NCI-H446 (cell line): ENCODE results near the gene RGCC.
"Not testable (repeated sequence)": the region's sequence is repeated elsewhere in the genome, so short reads cannot be mapped to it uniquely, and the experiment has no call there.

ENCODE experiments used
- DNase-seq, 2 experiments: peaks; one replicate each; lab custom pipeline; 2025; lab: John Stamatoyannopoulos, UW

Gene RGCC, protein sequence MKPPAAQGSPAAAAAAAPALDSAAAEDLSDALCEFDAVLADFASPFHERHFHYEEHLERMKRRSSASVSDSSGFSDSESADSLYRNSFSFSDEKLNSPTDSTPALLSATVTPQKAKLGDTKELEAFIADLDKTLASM

GRCh38 chr13:41456768-41457588 lies at the start of gene RGCC:
RGCC (plus strand) TSS chr13:41457550; CDS start chr13:41457708, 158 bp downstream.
- peak; percentile 7 to 43 for DNase-seq

DNA sequence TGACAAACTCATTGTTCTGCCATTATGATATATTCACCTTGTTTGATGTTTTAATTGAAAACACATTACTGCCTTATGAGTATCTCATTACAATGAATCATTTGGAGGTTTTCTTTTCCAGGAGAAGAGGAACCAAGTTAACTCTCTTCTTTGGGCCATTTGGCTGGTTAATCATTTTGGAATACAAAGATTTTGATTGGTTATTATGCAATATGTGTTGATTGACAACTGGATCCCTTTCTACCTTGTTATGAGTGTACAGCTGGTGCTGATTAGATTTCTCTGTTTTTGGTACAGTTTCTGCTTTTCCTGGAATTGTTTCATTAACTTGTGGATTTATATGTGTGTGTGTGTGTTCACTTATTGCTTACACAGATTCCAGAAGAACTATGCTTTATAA lies 49.2 kb upstream of the RGCC start:
- no peak for DNase-seq

GRCh38 chr13:41408746-41409145 lies 48.6 kb upstream of the RGCC start:
- no peak for DNase-seq

- no peak for DNase-seq
Measured at GRCh38 chr13:41409611-41410010, 47.7 kb upstream of the RGCC start.

GRCh38 chr13:41411060-41411459 lies 46.3 kb upstream of the RGCC start:
- DNase-seq = no peak

- no peak for DNase-seq
Measured at GRCh38 chr13:41411522-41411921, 45.8 kb upstream of the RGCC start.

DNA sequence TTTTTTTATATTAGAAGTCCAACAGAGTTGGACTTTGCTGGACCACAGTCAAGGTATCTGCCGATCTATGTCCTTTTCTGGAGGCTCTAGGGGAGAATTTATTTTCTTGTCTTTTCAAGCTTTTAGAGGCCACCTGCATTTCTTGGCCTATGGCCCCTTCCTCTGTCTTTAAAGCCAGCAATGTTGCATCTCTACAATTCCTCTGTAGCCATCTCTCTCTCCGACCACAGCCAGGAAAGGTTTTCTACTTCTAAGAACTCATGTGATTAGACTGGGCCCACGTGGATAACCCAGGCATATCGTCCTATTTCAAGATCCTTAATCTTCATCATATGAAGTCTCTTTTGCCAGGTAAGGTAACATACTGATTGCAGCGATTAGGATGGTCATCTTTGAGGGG lies 43.5 kb upstream of the RGCC start:
- DNase-seq = no peak

DNA sequence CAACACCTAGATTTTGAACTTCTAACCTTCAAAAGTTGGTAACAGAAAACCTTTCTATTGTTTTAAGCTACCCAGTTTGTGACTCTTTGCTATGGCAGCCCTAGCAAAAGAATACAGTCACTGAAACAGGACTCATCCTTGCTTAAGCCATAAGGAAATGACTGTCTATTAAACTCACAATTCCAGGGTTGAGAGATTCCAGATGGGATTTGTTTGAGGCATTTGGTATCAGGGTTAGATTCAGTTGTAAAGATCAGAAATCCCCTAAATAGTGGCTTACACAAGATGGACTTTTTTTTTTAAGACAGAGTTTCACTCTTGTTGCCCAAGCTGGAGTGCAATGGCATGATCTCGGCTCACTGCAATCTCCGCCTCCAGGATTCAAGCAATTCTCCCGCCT lies 41.1 kb upstream of the RGCC start:
- DNase-seq = no peak

DNA sequence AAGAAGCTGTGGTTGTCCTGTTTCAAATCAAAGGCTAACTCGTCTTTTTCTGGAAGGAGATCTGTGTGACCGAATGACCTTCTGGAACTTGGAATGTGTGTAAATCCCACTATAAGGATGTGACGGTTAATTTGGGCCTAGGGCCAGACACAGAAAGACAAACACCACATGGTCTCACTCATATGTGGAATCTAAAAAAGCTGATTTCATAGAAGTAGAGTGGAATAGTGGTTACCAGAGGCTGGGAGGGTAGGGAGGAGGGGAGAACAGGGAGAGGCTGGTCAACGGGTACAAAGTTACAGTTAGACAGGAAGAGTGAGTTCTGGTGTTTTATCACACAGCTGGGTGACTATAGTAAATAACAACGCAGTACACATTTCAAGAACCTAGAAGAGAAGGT lies 39.3 kb upstream of the RGCC start:
- no peak for DNase-seq

DNA sequence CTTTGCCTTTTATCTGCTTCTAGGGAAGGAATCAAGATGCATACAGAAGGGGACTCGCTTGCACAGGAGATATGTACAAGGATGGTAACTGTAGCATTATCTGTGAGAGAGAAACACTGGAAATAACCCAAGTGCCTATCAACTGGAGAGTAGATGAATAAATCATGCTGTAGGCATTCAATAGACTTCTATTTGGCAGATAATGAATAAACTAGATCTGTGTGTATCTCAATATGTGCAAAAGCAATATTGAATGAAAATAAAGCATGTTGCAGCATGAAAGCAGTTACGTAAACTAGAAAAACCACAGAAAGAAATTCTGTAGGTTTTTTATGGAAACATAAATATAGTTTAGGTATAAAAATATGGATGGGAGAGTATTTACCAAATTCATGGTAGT lies 38.6 kb upstream of the RGCC start:
- no peak for DNase-seq

DNA sequence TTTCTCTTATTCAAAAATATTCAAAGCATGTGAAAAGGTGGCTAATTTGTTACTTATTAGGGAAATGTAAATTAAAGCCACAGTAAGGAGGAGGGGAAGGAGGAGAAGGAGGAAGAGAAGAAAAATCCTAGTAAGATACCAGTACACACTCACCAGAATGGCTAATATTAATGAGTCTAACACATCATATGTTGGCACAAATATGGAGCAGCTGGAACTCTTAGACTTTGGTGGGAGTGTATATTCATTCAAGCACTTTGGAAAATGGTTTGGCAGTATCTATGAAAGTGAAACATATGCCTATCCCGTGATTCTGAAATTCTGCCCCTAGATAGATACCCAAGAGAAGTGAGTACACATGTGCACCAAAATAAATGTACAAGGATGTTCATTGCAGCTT lies 38.1 kb upstream of the RGCC start:
- peak in 1 of 2 experiments; percentile 41 for DNase-seq

DNA sequence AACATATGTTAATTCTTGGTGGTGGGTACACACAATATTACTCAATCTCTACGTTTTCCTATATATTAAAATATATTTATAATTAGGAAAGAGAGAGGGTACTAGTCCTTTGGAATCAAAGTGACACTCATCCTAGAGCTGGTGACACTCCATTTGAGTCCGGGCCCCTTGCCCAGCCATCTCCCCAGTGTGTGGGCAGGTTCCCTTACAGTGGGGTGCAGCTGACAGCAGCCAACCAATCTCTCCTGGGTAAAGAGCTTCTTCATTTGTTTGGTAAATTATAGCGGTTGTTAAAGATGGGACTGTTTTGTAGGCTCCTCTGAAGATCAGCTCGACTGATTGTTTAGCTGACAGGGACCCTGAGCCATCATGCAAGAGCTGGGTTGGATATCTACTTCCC lies 37.2 kb upstream of the RGCC start:
- DNase-seq = no peak

DNA sequence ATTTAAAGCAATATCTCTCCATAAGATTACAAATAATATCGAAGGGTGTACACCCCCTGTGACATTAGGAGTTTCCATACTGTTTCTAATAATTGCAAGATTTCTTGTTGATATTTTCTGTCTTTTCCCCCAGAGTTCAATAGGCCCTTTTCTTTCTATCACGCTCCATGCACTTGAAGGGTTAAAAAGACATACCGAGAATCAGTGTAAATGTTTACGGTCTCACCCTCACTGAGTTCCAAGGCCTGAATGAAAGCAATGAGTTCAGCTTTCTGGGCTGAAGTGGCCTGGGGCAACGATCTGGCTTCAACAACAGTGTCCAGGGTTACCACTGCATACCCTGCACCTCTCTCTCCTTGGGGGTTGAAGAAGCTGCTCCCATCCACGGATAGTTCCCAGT lies 36.0 kb upstream of the RGCC start:
- DNase-seq = not testable (repeated sequence)

GRCh38 chr13:41421983-41422382 lies 35.4 kb upstream of the RGCC start:
- DNase-seq = not testable (repeated sequence)

DNA sequence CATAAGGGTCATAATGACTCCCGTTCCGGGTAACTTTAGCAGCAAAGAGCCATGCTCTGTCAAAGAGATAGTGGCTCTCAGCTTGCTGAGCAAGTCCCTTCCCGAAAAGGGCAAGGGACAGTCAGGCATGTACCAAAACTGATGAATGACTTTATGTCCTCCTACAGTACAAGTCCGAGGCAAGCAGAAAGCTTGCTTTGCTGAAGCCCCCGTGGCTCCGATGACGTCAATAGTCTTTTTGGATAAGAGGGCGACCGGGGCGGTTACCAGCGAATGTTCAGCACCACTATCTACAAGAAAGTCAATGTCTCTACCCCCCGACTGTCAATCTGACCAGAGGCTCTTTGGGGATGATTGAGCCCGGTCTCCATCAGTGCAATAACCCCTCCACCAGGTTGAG lies 34.1 kb upstream of the RGCC start:
- DNase-seq = not testable (repeated sequence)

DNA sequence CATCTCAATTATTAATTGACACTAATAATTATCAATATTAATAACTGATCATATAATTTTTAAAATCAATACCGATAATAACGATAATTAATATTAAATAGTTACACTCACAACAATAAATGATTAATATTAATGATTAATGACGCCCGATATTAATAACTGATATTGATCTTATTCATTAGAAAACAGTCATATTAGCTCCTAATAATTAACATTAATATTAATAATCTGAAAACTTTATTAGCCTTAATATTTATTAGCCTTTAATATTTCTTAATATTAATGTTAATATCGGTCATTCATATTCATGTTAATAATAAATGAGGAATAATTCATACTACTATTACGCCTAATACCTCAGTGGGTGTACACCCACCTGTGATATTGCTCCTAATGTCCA lies 32.7 kb upstream of the RGCC start:
- DNase-seq = not testable (repeated sequence)

DNA sequence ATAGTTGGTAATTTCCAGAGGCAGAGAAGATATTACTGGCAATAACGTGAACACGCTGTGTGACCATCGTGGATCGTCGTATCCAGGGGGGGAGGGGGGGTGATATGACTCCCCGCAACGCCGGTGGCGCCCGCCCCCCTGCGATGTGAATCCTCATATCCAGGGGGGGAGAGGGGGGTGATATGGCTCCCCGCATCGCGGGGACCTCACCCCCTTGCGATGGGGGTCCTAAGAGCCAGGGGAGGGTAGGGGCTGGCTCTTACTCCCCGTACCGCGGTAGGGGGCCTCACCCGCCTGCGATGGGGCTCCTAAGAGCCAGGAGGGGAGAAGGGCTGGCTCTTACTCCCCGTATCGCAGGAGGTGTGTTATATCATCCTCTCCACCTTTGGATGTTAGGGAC lies 31.3 kb upstream of the RGCC start:
- no peak for DNase-seq

DNA sequence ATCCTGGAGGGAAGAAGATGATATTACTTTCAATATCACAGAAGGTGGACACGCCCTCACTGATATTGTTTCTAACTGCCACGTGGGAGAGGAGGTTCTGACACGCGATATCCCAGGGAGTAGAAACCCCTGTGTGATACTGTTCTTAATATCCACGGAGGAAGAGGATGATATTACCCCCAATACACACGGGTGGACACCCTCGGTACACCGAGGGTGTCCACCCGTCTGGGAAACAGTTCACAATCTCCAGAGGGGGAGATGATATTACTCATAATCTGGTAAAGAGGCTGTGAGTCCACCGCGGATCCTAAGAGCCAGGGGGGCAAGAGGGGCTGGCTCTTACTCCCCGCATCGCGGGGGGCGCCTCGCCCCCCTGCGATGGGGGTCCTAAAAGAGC lies 29.7 kb upstream of the RGCC start:
- no peak for DNase-seq

DNA sequence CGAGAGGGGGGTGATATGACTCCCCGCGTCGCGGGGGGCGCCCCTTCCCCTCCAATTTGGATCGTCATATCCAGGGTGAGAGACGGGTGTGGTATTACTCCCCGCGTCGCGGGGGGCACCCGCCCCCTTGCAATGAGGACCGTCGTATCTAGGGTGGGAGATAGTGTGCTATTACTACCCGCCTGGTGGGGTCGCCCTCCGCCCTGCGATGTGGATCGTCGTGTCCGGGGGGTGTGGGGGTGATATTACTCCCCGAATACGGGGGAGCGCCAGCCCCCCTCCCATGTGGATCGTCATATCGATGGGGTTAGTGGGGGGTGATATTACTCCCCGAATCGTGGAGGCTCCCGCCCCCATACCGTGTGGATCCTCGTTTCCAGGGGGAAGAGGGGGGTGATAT lies 29.2 kb upstream of the RGCC start:
- DNase-seq = no peak

GRCh38 chr13:41434030-41434429 lies 23.3 kb upstream of the RGCC start:
- not testable (repeated sequence) for DNase-seq

GRCh38 chr13:41434831-41435520 lies 22.4 kb upstream of the RGCC start:
- no peak for DNase-seq

DNA sequence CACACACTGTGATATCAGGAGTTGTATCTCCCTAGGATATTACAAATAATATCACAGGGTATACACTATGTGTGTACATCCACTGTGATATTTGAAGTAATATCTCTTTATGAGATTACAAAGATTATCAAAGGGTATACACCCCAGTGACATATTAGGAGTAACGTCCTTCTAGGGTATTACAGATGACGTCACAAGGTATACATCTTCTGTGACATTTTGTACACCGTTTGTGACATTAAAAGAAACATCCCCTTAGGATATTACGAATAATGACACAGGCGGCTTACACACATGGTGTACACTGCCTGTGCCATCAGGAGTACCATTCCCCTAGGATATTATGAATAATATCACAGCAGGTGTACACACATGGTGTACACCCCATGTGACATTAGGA lies 13.4 kb upstream of the RGCC start:
- no peak for DNase-seq

DNA sequence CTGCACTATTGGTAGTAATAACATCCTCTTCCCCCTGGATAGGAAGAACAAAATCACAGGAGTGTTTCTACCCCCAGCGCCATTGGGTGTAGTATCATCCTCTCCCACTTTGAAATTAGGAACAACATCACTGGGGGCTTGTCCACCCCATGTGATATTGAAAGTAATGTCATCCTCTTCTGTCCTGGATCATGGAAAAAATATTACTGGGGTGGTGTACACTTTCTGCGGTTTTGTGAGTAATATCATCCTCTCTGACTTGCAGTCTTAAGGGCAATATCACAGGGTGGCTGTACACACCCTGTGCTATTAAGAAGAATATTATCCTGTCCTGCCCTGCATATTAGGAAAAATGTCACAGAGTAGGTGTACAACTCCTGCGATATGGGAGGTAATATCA lies 4.9 kb upstream of the RGCC start:
- no peak for DNase-seq
